Central memory CD4-positive, alpha-beta T cell (primary cell): ENCODE data around the gene FAM9C.

ENCODE experiments used
- DNase-seq: peaks from one replicate; pipeline ENCODE4 v3.0.0; 2022

FAM9C gene

DNA sequence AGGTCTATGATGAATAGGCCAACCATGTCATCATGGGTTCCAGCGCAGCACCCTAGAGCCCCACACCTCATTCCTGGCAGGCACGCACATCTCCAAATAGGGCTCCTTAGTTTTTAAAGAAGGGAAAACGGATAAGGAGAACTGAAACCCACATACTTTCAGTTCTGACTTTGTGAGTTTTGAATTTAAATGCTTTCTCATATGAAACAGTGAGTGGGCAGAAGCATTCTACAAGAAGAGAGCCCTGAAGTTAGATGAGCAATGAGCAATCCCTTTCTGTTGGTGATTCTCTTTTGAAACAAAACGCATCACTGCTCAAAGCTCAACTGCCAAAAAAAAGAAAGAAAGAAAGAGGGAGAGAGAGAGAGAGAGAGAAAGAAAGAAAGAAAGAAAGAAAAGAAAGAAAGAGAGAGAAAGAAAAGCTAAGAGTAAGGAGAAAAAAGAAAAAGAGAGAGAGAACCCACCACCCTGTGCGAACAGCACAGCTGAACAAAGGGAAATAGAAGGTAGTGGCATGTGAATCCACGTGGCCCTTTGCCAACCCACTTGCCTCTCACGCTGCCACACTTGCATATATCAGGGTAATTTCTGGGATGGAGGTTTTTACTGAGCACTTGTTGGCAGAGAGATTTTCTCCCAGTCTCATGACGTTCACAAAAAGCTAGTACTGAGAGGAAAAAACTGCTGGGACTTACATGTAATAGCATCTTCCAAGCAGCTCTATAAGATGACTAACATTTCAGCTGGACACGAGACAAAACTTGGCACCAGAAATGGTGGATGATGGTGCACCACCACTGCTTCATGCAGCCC, 38.6 kb downstream of the FAM9C start:
- no peak for DNase-seq

DNA sequence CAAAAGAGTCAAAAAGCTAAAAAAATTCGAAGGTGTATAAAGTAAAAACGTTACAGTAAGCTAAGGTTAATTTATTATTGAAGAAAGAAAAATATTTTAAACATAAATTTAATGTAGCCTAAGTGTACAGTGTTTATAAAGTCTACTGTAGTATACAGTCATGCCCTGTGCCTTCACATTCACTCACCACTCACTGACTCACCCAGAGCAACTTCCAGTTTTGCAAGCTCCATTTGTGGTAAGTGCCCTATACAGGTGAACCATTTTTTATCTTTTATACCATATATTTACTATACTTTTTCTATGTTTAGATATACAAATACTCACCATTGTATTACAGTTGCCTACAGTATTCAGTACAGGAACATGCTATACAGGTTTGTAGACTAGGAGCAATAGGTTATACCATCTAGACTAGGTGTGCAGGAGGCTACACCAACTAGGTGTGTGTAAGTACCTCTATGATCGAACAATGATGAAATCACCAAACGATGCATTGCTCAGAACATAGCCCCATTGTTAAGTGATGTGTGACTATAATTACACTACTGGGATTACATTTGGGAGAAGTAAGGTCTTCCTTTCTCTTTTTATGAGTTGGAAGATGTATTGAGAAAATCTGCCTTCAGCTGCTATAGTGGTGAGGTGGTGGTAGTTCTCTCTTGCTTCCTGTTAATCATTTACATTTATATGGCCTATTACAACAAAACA, 42.3 kb downstream of the FAM9C start:
- DNase-seq = no peak

DNA sequence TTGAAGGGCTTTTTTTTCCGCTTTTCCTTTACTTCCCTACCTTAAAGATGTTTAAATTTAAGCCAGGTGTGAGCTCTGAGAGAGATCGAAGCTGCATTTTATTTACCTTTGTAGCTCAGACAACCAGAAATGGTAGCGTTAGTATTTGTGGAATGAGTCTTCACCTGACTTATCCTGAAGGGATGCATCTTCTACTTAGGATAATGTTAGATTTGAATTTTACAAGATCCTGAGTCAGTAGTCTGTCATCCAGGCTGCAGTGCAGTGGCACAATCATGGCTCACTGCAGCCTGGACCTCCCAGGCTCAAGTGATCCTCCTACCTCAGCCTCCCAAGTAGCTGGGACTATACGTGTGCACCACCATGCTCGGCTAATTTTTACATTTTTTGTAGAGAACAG, 43.3 kb downstream of the FAM9C start:
- no peak for DNase-seq

DNA sequence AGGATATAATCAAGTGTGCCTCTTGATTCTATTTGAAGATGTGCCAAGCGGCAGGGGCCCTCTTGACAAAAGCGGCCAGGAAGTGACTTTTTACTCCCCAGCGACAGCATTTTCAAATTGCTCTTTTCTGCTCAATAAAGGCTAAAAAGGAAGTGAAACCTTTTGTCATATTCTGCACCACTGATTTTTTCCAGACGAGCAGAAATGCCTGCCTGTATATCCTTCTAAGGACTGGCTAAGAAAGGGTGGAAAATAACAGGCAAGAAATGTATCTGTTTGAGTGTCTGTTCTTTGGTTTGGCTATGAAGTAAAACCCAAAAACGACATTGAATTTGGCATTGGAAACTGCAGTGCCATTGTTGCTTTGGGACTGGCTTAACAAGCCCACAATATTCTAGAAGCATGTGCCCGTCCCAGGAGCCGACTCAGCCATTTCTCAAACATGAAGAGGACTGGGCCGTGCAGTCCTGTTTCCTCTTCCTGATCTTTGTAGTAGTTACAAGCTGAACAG, 44.1 kb downstream of the FAM9C start:
- DNase-seq = peak; percentile 57

DNA sequence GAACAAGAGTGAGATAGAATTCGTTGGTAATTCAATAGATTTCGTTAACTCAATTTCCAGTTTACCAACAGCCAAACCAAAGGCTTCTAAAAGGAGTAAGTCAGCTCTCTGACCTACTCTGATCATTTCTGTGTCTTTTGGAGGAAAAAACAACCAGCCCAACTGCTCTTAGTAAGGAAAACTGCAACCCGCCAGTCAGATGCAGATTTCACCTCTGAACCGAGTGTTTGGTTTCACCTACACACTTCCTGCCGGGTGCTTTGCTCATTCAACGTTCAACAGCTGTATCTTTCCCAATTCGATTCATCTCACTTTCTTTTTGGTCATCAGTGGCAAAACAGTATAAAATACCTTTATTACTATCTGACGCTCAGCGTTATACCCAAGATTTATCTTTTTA, 45.0 kb downstream of the FAM9C start:
- DNase-seq = peak; percentile 56

GRCh38 chrX:12997906-12998687, 46.3 kb downstream of the FAM9C start:
- no peak for DNase-seq

DNA sequence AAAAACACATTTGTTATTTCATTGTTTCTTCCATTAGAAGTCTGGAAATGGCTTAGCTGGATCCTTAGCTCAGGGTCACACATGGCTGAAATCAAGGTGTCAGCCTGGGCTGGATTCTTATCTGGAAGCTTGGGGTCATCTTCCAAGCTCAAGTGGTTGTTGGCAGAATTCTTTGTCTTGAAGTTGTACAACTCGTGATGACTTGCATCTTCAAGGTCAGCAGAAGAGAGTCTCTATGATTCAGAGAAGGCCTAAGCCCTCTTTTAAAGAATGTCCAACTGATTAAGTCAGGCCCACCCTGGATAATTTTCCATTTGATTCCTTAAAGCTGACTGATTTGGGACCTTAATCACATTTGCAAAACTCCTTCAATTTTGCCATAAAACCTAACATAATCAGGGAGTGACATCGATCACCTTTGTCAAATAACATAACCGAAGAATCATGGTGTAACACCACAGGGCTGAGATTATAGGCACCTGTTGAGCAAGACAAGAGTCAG, 47.4 kb downstream of the FAM9C start:
- no peak for DNase-seq

- DNase-seq = no peak
Measured at GRCh38 chrX:12994321-12994720, 50.1 kb downstream of the FAM9C start.

DNA sequence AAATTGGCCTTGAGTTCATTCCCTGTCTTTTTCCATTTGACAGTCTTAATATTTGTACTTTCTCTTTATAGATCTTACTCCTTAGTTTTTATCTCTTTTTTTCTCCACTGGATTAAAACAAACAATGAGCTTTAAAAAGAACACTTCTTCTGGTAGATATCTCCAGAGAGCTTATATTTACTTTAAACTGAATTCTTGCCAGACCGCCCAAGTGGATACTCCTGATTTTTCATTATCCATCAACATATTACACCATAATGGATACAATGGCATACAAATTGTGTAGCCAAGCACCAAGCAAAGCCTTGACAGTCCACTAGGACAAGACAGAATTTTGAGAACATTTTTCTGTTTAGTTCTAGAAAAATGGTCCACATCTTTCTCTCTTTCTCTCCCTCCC, 50.6 kb downstream of the FAM9C start:
- DNase-seq = no peak

DNA sequence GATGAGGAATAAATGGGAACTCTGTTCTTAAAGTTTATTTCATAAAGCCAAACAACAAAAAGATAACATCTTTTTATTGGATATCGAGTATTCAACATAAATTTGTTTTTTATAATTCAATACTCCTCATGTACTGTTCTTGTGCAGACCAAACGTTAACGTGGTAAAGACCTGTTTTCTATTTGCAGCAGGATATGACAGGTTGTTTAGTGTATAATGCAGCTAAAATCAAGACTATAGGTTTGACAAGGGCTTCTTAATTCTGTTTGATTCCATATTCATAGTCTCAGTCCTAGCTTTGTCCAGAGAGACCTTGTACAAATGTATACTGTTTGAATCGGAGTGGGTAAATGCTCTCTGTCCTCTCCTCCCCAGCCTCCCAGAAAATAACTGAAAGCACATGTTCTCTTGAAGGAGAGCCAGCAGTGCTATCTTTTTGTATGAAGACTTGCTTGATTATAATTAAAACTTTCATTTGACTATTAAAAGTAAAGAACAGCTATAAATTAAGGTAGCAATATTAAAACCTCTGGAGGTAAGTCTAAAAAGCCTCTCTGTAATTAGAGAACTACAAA, 51.8 kb downstream of the FAM9C start:
- no peak for DNase-seq

GRCh38 chrX:12991575-12991974, 52.8 kb downstream of the FAM9C start:
- DNase-seq = no peak

GRCh38 chrX:12989461-12989860, 55.0 kb downstream of the FAM9C start:
- DNase-seq = no peak

GRCh38 chrX:12988797-12989196, 55.6 kb downstream of the FAM9C start:
- no peak for DNase-seq

GRCh38 chrX:12987900-12988594, 56.4 kb downstream of the FAM9C start:
- DNase-seq = no peak

DNA sequence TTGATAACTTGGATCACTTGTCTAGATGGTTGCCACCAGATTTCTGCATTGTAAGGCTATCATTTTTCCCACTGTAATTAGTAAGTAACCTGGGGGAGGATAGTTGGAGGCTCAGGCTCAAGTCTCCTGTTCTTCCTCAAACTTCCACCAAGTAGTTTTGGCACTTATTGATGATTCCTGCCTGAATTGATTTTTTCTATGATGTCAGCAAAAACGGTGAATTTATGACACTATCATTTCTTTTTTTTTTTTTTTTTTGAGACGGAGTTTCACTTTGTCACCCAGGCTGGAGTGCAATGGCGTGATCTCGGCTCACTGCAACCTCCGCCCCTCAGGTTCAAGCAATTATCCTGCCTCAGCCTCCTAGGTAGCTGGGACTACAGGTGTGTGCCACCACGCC, 57.1 kb downstream of the FAM9C start:
- no peak for DNase-seq

DNA sequence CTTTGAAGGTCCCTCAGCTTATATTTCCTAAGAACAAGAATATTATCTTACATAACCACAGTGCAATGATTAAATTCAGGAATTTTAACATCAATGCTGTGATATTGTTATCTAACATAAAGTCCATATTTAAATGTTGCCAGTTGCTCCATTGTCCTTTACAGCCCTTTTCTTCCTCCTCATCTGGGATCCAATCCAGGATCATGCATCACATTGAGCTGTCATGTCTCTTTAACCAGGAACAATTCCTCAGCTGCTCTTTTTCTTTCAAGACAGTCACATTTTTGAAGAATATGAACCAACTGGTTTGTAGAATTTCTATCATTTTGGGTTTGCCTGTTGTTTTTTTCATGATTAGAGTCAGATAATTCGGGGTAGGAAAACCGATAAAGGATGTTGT, 57.5 kb downstream of the FAM9C start:
- no peak for DNase-seq

- DNase-seq = no peak
Measured at GRCh38 chrX:12986164-12986779, 58.1 kb downstream of the FAM9C start.
